Esophagus mucosa (tissue), 1 donor: ENCODE data around the gene RNF182. TPM values are rescaled to one million over a fixed set of nuclear protein-coding genes. Genes with fewer than 3 reads are reported as not detected.

Experiments used
- total RNA-seq: library from RNA; stranded (reverse); gene quantifications from one replicate; pipeline ENCODE4 v1.2.4, GENCODE V29; 2023
- donor health status: DM: yes; HTN: yes; CAD: no.

RNF182 gene
- total RNA-seq, 1 donor from 2014 or later, result 0.20 TPM

Other genes with a start within 250 kb of the RNF182 start
- 58.9 TPM for gene RANBP9, start 213.1 kb upstream of the RNF182 start, total RNA-seq
- gene MCUR1, start 110.4 kb upstream of the RNF182 start, total RNA-seq, result 24.6 TPM
- 0.48 TPM for gene CD83, start 192.8 kb downstream of the RNF182 start, total RNA-seq